GM18867 (cell line): Measurements from ENCODE around the gene MYO1D.

Experiments used
- ATAC-seq: cut with Tn5 transposase; IDR thresholded peaks from one replicate; pipeline ENCODE4 v1.9.1; 2021; ENCODE audit warnings: mild to moderate bottlenecking, moderate library complexity; ENCODE audit not compliant: unreplicated experiment

Gene MYO1D

GRCh38 chr17:32631341-32632096, 245.4 kb downstream of the MYO1D start:
- no peak for ATAC-seq

DNA sequence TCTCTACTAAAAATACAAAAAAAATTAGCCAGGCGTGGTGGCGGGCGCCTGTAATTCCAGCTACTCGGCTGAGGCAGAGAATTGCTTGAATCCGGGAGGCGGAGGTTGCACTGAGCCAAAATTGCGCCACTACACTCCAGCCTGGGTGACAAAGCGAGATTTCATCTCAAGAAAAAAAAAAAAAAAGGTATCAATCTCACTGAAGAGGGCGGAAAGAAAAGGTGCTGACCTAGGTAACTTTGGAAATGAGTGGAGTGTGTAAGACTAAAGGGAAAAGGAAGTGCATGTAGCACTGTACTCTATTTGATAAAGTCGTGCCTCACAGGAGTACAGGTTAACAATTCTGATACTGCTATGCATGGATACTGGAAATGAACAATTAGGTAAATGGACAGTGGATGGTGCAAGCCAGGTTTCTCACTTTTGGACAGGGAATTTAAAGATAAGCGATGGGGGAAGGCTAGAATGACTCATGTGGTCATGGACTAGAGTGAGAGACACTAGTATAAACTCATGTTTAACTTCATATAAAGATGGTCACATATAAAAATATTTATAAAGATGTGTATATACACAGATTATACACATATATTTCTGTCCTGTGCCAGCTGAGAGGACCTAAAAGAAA, 247.2 kb downstream of the MYO1D start:
- ATAC-seq: no peak

GRCh38 chr17:32628271-32629044, 248.5 kb downstream of the MYO1D start:
- ATAC-seq: no peak

DNA sequence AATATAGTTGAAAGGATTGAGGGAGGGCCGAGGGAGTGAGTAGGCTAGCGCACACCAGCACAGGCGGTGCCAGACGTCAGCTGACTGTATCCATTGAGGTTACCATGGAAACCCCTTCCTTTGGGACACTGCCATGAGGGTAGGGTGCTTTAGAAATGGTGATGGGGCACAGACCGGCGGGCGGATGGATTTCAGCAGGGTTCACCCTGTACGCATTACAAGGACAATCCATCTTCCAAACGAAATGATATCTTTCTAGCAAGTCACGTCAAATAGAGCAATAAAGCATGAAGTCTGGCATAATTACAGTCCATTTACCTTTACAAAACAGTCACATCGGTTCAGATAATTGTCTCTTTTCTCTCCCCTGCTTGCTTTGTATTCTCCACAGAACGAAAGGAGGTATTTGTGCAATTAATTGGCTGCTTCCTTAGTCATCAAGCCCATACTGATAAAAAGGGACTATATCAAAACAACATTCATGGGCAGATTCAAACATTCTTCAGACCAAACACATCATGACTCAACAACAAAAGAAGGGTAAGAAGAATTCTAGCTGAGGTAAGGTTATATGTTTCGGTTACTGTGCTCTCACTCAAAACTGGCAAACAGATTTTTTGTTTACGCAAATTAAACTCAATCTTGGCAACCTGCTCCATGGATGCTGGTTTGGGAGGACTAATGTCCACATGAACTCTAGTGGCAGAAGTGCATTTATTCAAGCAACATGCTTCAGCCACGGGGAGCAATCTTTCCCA, 249.5 kb downstream of the MYO1D start:
- no peak for ATAC-seq

DNA sequence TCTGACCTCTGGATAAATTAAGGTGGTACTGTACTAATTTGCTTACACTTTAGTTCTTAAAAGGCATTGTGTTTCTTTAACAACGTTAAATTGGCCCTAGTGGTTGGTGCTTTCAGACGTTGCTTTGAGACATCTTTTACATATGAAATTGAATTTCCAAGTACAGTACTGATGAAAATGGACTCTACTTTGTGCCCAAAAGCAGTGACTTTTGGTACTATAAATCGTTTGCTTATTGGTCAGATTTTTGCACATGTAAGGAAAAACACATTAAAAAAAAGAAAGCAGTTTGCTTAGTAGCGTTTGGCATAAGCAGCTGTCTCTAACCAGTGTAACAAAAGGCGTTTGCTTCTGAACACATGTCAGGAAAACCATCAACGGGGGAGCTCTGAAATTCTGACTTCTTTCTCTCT, 250.5 kb downstream of the MYO1D start:
- no peak for ATAC-seq

DNA sequence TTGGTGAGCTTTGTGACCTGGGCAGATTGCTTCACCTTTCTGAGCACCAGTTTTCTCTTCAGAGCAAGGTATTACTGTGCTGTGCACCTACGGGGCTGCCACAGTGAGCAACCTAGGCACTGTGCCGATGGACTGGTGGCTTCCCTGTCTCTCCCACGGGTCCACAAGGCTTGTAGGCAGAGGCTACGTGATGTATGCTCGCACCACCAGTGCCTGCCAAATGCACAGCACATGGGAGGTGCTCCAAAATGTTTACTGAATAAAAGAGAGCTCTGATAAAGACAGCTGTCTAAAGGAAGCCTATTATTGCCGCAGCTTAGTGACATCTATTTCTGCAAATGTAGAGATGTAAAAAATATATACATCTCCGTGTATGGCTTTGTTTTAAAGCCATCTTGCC, 251.0 kb downstream of the MYO1D start:
- ATAC-seq: no peak

DNA sequence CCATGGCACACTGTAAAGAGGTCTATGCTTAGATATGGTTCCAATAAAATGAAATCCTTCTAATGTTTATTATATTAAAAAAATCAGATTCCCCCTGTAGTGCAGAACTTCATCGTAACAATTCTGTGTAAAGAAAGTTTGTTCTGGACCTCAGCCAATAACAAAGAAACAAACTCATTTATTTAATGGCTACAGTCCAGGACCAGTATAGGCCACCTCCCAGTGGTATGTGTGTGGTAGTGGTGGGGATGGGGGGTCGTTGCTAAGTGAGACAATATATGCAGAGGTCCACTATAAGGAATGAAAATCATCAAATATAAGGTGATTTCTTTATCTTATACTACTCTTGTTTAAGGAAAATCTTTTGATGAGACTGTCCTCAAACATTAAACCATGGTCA, 253.7 kb downstream of the MYO1D start:
- ATAC-seq: no peak

GRCh38 chr17:32622540-32622939, 254.4 kb downstream of the MYO1D start:
- ATAC-seq: no peak

GRCh38 chr17:32621612-32622312, 255.2 kb downstream of the MYO1D start:
- no peak for ATAC-seq

- no peak for ATAC-seq
Observed at GRCh38 chr17:32615326-32615725, 261.6 kb downstream of the MYO1D start.

GRCh38 chr17:32610943-32611342, 266.0 kb downstream of the MYO1D start:
- ATAC-seq: no peak

- ATAC-seq: no peak
Observed at GRCh38 chr17:32609884-32610650, 266.9 kb downstream of the MYO1D start.

- ATAC-seq: peak; percentile 67
Observed at GRCh38 chr17:32609085-32609484, 267.8 kb downstream of the MYO1D start.

GRCh38 chr17:32608267-32608666, 268.7 kb downstream of the MYO1D start:
- ATAC-seq: no peak

DNA sequence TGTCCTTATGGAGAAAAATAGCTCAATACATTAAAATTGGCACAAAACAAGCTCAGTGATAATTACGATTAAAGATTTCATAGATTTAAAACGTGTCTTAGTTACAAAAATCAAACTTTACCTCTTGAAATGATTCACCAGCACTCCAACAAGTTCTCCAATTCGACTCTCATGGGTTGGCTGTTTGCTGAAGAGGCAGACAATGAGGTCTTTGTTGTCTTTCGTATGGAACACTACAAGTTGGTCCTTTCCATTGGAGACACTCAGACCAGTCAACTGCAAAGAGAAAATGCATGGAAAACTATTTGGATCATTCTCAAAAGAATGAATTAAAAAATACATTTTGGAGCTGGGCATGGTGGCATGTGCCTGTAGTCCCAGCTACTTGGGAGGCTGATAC, 272.0 kb downstream of the MYO1D start:
- no peak for ATAC-seq

- no peak for ATAC-seq
Observed at GRCh38 chr17:32602396-32602795, 274.5 kb downstream of the MYO1D start.

DNA sequence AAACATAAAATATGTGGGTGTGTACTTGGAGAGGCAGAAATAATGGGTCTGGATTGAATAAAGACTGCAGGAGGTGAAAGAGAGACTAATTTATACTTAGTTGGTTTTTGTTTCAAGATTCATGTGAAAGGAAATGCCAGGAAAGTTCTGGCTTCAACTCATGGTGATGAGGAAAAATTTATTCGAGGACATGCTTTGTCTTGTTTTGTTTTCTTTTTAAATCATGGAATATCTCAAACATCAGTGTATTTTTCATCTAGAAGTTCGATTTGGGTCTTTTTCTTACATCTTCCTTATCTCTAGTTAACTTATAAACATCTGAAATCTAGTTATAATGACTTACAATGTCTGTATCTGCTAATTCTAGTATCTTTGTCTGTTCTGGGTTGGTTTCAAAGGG, 275.1 kb downstream of the MYO1D start:
- ATAC-seq: no peak

GRCh38 chr17:32596628-32597027, 280.3 kb downstream of the MYO1D start:
- peak; percentile 84 for ATAC-seq

DNA sequence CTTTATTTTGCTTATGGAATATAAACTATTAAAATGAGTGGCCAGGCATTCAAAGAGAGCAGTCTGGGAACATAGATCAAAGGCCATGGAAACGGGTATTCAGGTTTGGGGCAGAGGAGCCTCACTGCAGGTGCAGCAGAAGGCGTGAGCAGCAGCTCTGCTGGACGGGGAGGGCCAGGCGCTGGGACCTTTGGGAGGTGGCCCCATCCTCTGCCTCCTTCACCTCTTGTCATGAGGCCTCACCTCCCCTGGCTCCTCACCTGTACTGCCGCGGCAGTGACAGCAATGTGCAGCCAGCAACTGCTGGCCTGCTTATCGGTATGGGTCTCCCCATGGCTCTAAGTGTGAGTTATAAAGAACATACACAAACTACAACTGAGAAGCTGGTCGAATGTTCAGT, 280.7 kb downstream of the MYO1D start:
- ATAC-seq: no peak

- ATAC-seq: no peak
Observed at GRCh38 chr17:32593003-32593402, 283.9 kb downstream of the MYO1D start.
